Fibroblast of gingiva (primary cell): ENCODE results near the gene ARVCF.

Source experiments
- DNase-seq: peaks from one replicate; pipeline ENCODE4 v3.0.0-alpha.2; 2011; ENCODE audit warnings: low read depth

ARVCF gene, protein sequence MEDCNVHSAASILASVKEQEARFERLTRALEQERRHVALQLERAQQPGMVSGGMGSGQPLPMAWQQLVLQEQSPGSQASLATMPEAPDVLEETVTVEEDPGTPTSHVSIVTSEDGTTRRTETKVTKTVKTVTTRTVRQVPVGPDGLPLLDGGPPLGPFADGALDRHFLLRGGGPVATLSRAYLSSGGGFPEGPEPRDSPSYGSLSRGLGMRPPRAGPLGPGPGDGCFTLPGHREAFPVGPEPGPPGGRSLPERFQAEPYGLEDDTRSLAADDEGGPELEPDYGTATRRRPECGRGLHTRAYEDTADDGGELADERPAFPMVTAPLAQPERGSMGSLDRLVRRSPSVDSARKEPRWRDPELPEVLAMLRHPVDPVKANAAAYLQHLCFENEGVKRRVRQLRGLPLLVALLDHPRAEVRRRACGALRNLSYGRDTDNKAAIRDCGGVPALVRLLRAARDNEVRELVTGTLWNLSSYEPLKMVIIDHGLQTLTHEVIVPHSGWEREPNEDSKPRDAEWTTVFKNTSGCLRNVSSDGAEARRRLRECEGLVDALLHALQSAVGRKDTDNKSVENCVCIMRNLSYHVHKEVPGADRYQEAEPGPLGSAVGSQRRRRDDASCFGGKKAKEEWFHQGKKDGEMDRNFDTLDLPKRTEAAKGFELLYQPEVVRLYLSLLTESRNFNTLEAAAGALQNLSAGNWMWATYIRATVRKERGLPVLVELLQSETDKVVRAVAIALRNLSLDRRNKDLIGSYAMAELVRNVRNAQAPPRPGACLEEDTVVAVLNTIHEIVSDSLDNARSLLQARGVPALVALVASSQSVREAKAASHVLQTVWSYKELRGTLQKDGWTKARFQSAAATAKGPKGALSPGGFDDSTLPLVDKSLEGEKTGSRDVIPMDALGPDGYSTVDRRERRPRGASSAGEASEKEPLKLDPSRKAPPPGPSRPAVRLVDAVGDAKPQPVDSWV

DNA sequence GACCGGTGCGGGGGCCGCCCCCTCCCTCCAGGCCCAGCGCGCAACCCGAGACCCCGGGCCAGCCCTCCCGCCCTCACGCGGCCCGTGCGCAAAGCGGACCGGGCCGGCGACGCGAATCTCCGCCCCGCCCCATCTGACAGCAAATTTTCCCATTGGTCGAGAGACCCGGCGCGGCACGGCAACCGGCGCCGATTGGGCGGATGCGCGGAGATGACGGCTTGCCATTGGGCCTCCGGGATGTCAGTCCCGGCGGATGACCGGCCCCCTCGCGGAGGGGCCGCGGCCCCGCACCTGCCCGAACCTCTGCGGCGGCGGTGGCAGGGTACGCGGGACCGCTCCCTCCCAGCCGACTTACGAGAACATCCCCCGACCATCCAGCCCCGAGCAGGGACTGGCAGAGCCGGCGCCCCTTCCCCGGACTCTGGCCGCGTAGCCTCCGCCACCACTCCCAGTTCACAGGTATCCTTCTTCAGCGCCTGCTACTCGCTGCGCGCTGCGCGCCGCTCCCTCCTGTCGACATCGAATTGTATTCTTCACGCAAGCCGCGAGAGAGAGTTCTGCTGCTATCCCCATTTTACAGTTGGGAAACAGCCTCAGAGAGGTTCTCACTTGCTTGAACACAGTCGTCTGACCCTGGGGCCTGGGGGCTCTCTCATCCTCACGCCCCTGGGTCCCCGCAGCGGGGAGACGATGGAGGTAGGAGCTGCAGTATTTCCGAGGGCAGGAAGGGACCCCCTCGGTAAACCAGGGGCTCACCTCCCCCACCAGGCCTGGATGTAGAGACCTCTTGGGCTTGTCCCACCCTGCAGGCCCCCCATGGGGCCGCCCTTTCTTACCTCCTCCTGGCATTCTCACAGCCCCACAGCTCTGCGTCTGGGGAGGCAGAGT is at the start of gene ARVCF:
Gene ARVCF, minus strand, starts transcription at position 90 of the 888 bp plus-strand sequence. CDS start 26,029 bp downstream, outside the sequence.
- peak; percentile 86 for DNase-seq

DNA sequence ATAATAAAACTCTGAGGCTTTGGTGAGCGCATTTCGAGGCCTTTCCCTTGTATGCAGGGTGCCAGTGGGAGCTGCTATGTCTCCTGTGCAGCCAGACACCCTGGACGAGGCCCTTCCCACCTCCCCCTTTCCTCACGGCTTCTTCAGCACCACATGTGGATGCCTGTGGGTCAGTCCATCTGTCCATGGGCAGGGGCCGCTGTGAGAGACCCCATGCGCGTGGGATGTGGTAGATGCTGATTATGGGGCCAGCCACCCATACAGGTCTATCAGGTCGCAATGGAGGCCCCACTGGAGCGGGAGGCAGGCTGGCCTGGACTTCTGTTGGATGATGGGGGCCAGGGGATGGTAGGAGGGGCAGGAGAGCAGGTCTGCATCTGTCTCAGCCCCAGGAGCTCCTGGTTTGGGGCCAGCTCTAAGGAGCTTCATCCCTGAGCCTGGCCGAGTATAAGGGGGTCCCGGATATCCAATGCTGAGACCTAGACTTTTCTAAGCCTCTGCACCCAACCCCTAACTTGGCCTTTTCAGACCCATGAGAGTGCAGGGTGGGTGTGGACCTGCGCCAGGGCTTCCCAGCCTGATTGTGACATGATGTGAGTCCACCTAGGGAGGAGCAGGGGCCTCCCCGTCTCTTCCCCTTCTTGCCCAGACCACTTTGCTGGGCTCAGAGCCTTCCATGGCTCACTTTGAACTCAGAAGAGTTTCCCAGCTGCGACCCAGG is 49.4 kb upstream of the ARVCF start:
- no peak for DNase-seq

DNA sequence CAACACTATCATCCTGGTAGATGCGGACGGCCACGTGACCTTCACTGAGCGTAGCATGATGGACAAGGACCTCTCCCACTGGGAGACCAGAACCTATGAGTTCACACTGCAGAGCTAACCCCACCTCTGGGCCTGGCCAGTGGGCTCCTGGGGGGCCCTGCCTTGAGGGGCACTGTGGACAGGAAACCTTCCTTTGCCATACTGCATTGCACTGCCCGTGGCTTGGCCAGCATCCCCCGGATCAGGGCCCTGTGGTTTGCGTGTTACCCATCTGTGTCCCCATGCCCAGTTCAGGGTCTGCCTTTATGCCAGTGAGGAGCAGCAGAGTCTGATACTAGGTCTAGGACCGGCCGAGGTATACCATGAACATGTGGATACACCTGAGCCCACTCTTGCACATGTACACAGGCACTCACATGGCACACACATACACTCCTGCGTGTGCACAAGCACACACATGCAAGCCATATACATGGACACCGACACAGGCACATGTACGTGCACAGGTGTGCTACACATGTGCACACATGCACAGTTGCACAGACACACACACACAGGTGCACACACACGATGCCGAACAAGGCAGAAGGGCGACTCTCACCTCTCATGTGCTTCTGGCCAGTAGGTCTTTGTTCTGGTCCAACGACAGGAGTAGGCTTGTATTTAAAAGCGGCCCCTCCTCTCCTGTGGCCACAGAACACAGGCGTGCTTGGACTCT is 48.1 kb upstream of the ARVCF start:
- no peak for DNase-seq

DNA sequence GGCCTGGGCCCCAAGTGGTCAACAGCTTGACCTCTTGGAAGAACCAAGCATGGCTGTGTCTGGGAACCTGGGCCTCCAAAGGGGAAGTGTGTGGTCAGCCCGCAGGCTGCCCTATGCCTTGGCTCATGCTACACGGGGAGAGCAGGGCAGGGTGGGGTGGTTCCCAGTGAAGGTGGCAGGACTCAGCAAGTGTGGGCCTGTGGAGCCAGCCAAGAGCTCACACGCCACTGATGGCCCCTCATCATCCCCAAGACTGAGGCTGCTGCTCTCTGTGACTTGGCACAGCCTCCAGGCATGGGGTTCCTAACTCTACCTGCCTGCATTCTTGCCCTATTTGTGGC is 47.5 kb upstream of the ARVCF start:
- no peak for DNase-seq

DNA sequence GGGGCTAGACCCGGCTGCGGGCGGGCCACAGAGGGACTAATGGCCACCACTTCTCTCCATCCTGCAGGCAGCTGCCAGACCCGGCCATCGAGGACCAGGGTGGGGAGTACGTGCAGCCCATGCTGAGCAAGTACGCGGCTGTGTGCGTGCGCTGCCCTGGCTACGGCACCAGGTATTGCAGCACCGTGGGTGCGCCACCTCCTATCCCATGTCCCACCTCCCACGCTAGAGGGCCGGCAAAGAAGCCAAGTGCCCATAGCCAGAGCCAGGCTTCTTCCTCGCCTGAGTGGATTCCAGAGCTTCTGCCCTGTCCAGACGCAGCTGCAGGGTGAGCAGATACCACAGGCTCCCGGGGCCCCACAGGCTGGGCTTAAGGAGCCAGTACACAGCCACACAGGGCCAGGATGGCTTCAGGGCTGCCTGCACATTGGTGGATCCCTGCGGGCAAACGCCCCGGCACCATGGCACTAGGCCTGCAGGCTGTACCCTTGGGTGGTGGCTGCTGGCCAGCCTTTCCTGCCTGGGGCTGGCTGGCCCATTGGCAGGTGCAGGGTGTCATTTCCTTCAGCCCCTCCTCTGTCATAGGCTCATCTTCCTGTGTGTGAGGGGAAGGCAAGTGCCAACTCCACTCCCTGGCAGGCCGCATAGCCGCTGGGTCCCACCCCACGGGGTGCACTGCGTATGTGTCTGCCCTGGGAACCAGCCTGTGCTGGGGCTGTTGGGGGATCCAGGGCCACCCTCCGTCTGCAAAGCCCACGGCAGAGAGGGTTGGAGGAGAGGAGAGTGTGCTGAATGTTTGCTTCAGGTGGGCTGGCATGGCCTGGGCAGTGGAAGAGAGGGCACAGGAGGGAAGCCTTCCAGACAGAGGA is 46.9 kb upstream of the ARVCF start:
- DNase-seq, result no peak

DNA sequence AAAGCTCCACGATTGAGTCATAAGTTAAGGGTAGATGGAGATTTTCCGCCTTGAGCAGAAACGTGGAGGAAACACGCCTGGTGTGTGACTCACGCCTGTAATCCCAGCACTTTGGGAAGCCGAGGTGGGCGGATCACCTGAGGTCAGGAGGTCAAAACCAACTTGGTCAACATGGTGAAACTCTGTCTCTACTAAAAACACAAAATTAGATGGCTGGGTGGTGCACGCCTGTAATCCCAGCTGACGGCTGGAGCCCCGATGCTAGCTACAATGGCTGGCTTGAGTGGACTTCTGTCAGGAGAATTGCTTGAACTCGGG is 46.1 kb upstream of the ARVCF start:
- no peak for DNase-seq

DNA sequence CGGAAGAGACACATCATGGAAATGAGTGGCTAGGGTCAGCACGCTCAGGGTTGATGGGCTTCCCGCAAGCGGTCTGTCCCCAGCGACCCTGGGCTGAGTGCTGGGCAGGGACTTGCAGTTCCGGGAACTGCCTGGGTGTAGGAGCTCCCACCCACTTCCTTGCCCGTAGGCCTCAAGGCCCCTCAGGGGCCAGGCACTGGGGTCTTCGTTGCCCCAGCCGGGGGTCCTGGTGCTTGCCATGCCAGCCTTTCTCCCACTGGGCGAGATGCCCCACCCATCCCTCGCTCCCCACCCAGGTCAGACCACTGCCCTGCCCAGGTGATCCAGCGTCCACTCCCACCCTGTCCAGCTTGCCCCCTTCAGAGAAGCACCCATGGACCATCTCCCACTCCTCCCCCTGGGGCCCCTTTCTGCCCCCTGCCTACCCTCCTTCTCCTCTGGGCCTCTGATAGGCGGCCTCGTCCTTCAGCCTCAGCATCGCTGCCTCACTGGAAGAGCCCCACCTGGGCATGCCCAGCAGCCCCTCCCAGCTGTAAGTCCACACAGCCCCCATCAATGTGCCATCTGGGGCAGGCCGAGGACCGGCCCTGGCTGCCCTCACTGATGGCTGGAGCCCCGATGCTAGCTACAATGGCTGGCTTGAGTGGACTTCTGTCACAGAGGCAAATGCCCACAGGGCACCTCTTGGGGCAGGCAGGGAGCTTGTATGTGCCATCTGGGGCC is 45.6 kb upstream of the ARVCF start:
- DNase-seq, result no peak

DNA sequence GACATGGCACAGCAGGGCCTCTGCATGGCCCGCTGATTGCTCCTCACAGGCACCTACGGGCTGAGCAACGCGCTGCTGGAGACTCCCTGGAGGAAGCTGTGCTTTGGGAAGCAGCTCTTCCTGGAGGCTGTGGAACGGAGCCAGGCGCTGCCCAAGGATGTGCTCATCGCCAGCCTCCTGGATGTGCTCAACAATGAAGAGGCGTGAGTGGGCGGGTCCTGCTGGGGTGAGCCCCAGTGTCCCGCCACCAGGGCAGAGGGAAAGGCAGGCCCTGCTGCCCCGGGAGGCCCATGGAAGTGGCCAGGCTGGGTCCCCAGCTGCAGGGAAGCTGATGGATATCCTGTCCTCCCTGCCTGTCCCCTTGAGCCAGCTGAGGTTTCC is 44.8 kb upstream of the ARVCF start:
- DNase-seq, result no peak

DNA sequence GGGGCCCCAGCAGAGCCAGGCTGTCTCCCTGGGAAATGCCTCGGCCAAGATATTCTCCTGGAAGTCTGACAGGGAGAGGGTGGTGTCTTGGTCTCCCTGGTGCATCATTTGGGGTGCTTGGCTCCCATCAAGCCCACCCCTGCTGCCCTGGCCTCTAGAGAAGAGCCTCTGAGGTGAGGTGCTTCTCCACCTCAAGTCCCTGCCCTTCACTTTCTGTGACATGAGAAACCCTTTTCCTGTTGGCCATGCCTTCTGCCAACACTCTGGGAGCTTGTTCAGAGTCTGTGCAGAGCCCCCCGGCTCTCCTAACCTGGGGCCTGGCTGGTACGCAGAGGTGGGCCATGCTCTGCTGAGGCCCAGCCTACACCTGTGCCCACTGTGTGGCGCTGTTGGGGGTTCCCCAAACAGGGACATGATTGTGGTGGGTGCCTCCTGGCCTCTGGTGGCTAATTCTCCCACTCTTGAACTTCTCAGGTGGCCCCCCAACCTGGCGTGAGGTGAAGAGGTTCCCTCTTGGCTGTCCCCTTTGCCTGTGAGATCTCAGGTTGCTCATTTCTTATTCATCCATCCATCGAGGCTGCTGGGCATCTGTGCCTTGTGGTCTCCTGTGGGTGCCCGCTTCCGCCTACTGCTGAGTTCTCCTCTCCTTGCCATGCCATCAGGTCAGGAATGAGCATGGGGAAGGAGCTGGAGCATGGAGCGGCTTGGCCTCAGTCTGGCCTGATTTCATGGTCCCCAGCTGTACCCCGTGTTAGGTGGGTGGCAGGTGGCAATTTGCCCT is 44.3 kb upstream of the ARVCF start:
- DNase-seq, result no peak

DNA sequence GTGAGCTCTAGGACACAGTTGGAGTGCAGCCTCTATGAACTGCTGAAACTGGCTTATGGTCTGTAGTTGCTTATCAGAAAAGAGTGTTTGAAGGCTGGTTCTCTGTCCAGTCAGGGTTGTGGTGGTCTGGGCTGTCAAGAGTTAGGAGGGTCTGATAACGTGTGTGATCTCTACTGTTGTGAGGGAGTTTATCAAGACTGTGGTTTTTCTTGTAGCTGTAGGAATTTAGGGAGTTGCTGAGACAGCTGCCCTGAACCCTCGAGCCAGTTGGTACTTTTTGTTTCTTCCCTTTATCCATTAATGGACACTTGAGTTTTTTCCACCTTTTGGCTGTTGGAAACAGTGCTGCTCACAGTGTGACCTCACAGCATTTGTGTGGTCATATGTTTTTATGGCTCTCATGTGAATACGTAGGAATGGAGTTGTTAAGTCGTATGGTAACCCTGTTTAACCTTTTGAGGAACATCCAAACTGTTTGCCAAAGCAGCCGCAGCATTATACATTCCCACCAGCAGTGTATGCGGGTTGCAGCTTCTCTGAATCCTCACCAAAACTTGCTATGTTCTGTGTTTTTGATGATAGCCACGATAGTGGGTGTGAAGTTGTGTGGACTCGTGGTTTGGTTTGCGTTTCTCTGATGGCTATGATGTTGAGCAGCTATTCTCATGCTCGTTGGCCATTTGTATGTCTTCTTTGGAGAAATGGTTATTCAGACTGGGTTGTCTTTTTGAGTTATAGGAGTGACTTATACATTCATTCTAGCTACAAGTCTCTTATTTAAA is 42.6 kb upstream of the ARVCF start:
- no peak for DNase-seq

DNA sequence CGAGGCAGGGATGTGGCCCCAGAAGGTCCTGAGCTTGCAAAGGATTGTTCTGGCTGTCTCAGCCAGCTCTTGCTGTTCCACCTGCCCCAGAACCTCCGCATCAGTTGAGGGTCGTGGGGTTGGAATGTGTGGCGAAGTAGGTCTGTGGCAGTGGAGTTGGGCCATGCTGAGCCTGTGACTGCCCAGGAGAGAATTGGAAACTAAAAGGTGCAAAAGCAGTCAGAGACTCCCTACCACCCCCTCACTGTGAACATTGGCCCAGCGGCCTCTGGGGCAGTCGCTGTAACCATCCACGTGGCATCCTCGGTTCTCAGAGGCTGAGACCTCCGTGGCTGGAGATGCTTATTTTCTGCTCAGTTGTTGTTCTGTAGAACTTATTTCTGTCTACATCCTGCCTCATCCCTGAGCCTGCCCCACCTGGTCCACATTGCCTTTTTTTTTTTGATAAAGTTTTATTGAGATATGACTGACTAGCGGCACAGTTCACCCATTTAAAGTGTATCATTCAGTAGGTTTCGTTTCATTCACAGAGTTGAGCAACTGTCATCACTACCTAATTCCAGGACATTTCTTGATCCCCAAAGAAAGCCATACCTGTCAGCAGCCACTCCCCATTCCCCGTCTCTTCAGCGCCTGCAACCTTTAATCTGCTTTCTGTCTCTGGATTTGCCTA is 41.1 kb upstream of the ARVCF start:
- DNase-seq, result no peak

DNA sequence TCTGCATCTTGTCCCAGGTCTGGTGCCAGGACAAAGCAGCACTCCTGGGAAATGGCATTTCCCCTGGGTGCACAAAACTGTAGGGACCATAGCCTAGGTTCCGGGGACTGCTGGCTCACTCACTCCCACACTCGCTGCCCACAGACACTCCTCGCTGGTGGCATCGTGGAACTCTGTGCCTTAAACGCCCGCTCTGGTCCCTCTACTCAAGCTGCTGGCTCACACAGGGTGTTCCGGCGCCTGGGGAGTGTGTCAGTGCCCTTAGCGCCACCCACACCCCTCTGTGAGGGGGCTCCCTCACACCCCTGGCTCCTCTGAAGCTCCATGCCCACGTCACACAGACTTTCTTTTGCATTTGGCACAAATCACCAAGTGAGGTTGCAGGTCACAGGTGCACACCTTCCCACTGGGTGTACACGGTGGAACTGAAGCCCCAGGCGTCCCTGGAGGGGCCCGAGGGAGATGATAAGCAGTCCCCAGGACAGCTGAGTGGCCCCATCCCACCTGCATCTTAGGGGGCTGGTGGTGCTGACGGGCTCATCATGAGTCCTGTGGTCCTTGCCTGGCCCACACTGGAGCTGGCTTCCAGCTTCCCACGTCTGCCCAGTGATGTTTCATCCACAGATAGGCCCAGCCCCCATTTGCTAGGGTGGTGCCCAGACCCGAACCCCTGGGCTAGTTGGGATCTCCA is 40.2 kb upstream of the ARVCF start:
- DNase-seq, result no peak

DNA sequence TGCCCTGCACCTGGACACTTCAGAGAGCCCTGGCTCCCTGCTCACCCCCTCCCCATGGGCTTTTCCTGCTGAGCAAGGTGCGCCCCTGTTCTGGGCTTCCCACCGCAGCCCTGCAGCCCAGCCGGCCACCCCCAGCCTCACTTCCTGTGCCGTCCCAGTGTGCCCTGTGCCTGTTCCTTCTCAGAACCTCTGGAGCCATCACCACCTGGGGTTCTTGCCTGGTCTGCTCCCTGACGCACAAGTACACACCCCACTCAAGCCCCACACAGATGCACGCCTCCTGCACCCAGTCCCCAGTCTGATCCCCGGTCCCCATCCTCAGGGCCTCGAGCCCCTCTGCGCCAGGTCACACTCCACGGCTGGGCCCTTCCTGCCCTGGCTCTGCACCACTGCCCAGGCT is 39.5 kb upstream of the ARVCF start:
- no peak for DNase-seq

DNA sequence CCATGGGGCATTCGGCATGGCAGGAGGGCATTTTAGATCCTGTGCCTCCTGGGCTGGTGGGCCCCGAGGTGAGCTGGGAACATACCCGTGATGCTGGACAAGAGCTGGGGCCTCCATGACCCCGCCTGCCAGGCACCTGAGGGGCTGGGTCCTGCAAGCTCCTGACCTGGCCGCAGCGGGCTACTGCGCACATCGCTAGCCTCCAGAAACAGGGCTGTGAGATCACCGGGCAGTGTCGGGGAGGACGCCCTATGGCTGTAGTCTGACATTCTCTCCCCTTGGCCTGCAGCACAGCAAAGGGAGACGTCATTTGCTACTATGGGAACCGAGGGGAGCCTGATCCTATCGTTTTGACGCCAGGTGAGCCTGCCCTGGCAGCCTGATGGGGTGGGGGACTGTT is 39.0 kb upstream of the ARVCF start:
- DNase-seq, result no peak

DNA sequence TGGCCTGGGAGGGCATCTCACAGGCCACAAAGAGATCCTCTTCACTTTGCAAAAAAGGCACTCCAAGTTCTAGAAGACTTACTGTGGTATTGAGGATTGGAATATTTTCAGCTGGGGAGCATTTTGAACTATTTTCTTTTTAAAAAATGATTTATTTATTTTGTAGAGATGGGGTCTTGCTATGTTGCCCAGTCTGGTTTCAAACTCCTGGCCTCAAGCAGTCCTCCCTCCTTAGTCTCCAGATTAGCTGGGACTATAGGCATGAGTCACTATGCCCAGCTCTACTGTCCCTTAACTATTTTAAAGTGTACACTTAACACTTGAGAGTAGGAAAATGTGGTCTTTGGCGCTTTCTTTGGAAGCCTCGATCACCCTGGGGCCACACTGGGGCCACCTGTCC is 38.5 kb upstream of the ARVCF start:
- no peak for DNase-seq

DNA sequence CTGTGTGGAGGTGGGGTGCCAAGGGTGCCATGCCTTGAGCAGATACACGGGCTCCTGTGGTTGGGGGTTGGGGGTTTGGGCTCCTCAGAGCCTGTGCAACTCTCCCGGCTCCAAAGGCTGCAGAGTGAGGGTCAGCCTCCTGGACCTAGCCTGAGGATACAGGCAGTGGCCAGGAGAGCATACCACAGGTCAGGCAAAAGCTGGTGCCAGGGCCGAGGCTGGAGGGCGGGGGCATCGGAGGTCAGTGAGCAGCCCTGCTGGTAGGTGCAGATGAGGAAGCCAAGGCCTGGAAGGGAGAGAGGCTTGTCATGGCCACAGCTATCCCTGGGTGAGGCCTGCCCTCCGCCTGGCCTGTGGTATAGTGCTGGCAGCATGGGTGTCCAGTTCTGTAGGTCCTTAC is 37.9 kb upstream of the ARVCF start:
- DNase-seq, result no peak

DNA sequence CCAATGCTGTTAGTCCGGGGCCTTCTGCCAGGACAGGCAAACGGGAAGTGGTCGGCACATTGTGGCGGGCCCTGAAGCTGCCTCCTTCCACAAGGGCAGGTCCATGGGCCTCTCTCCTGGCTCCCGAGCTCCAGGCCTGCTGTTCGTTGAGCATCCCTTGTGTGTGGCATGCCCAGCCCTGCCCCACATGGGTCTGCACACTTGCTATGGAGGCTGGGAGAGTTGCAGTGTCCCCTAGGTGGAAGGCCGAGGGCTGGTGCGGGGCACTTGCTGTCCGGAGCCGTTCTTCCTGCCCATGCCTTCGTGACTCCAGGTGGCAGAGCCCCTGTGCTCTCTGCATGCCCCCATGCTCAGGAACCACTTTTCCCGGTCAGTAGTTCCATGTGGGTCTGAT is 37.4 kb upstream of the ARVCF start:
- DNase-seq, result no peak
